IPS-18c (cell line): ENCODE results near the gene EMC10.

Experiments
- H3K4me3 ChIP-seq: 2 replicates; pipeline ENCODE4 v1.7.0; 2013; ENCODE audit warnings: low read depth, mild to moderate bottlenecking, low read length, moderate library complexity; ENCODE audit not compliant: insufficient read depth
- H3K9me3 ChIP-seq: one replicate; pipeline ENCODE4 v1.6.1; 2013; ENCODE audit warnings: mild to moderate bottlenecking, low read length, moderate library complexity; ENCODE audit not compliant: control insufficient read depth, insufficient read depth

EMC10 gene

DNA sequence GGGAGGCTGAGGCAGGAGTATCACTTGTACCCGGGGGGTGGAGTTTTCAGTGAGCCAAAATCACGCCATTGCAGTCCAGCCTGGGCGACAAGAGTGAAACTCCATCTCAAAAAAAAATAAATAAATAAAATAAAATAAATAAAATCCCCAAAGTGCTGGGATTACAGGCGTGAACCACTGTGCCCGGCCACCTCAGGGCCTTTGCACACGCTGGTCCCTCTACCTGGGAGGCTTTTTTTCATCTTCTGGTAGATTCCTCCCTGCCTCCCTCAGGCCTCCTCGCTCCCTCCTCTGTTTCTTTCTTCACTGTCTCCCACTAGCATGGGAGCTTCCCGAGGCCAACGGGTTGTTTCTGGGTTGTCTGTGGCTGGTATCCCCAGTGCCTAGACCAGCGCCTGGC, 28.6 kb upstream of the EMC10 start:
- no peak overlapping the region for H3K4me3 ChIP-seq
- peaks cover 2% of the 10 kb centered on the region for H3K9me3 ChIP-seq

DNA sequence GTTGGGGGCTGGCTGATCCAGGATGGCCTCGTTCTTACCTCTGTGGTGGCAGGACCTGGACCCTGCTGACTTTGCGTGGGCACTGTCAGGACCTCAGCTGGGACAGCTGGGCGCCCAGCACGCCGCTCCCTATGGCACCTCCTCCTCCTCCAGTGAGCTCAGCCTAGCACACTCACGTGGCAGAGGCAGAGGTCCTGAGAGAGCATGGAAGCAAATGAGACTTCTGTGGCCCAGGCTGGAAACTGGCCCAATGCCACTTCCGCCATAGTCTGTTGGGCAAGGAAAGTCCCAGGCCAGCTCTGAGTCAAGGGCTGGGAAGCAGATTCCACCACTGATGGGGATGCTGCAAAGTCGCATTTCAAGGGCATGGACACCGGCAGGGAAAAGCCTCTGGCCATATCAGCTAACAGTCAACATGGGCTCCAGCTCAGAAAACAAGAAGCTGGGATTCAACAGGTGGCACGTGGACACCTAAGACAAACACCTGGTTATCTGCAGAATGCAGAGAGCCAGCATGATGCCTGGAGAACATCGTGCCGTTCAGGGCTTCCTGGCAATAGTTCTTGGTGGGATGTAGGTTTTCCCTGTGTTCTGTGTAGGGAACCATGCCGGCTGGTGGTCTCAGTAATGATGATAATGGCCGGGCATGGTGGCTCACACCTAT, 26.9 kb upstream of the EMC10 start:
- H3K4me3 ChIP-seq = no peak overlapping the region
- H3K9me3 ChIP-seq = peaks cover 2% of the 10 kb centered on the region

DNA sequence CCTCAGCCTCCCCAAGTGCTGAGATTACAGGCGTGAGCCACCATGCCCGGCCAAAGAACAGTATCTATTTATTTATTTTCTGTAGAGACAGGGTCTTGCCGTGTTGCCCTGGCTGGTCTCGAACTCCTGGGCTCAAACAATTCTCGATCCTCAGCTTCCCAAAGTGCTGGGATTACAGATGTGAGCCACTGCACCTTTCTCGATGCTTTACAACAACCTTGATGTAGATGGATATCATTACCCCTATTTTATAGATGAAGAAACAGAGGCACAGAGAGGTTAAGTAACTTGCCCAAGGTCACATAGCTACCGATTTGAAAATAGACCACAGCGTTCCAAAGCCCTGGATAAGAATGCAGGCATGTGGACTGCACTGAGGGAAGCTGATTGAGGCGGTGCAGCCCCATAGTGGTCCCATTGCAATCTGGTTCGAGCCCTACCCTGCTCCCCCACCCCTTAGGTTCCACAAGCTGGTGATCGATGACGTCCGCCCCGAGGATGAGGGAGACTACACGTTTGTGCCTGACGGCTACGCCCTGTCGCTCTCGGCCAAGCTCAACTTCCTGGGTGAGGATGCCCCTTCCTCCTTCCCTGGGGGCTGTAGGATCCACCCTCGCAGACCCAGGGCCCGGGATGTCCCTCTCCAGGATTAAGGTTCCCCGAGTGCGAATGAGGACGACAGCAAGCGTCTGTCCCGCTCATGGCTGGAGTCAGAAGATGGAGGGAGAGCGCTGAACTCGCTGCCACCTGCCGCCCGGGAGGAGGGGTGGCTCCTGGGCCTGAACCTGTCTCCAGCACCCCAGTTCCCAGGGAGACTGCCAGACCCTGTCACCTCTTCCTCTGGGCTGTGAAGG, 25.7 kb upstream of the EMC10 start:
- H3K9me3 ChIP-seq = peaks cover 2% of the 10 kb centered on the region
- H3K4me3 ChIP-seq = no peak overlapping the region

DNA sequence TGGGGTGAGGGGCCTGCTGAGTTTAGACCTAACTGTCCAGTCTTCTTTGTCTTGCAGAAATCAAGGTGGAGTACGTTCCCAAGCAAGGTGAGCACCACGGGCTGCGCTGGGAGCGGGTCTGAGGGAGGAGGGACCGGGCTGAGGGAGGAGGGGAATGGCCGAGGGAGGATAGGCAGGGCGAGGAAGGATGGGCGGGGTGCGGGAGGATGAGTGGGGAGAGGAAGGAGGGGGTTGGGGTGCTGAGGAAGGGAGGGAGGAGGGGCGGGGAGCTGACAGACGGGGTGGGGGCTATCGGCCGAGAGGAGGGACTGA, 25.1 kb upstream of the EMC10 start:
- H3K4me3 ChIP-seq = no peak overlapping the region
- peaks cover 2% of the 10 kb centered on the region for H3K9me3 ChIP-seq

DNA sequence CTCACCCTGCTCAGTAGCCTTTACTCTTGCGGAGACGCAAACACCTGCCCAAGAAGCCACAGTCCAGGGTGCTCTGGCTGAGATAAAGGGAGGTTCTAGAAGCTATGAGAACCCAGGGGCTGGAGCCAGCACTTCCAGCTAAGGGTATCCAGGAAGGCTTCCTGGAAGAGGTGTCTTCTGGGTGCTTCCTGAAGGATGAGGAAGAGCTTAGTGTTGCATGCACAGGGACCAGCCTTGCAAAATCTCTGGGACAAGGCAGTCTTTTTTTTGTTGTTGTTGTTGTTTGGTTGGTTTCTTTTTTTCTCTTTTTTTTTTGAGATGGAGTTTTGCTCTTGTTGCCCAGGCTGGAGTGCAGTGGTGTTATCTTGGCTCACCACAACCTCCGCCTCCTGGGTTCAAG, 23.1 kb upstream of the EMC10 start:
- Histone ChIP-seq H3K9me3 (no peaks in the 10 kb centered on the region), H3K4me3 (no peak overlapping the region)

DNA sequence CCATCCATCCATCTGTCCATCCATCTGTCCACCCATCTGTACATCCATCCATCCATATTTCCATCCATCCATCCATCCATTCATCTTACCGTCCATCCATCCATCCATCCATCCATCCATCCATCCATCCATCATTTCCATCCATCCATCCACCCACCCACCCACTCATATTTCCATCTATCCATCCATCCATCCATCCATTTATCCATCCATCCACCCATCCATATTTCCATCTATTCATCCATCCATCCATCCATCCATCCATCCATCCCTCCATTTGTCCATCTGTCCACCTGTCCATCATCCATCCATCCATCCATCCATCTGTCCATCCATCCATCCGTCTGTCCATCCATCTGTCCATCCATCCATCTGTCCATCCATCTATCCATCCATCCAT, 20.3 kb upstream of the EMC10 start:
- Histone ChIP-seq H3K4me3 (no peak overlapping the region), H3K9me3 (no peaks in the 10 kb centered on the region)

DNA sequence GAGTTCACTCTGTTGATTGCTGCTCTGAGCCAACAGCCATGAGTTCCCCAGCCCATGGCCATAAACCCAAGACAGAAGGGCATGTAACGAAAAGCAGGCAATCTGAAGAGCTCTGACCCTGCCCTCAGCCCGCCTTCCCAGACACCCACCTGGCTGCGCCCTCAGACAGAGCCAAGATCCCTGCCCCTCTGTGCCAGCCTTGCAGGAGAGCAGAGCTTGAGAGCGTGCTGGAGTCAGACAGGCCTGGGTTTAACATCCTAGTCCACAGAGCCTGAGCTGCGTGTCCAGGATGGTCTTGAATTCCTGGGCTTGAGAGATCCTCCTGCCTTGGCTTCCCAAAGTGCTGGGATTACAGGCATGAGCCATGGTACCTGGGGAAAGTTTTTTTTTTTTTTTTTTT, 19.0 kb upstream of the EMC10 start:
- no peaks in the 10 kb centered on the region for H3K9me3 ChIP-seq
- no peak overlapping the region for H3K4me3 ChIP-seq

DNA sequence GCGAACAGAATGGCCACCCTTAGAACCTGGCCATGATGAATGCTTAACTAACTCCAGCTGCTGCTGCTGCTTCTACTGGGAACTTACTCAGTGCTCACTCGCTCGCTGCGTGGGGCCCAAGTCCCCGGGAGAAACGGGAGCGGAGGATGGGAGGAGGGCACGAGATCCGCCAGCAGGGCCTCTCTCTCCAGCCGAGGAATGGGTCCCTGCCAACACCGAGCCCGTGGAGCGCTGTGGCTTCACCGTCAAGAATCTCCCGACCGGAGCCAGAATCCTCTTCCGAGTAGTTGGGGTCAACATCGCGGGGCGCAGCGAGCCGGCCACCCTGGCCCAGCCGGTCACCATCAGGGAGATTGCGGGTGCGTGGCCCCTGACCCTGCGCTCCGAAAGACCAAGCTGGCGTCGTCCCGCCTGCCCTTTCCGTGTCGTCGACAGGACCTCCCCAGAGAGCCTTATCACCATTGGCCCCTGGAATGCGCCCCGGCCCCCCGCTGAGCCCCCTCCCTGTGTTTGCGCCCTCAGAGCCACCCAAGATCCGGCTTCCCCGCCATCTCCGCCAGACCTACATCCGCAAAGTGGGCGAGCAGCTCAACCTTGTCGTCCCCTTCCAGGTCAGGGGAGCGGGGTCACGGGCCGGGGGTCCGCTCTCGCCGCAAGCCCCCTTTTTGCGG, 17.8 kb upstream of the EMC10 start:
- H3K4me3 ChIP-seq = no peak overlapping the region

DNA sequence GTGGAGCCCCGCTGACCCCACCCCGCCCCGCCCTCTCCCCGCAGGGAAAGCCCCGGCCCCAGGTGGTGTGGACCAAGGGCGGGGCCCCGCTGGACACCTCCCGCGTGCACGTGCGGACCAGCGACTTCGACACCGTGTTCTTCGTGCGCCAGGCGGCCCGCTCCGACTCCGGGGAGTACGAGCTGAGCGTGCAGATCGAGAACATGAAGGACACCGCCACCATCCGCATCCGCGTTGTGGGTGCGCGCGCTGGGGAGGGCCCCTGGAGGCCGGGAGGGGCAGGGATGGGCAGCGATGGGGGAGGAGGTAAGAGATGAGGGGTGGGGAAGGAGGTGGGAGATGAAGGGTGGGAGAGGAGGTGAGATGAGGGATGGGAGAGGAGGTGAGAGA, 17.2 kb upstream of the EMC10 start:
- H3K9me3 ChIP-seq = no peaks in the 10 kb centered on the region
- no peak overlapping the region for H3K4me3 ChIP-seq

More for the DNA sequence above, 17.8 kb upstream of the EMC10 start:
- no peaks in the 10 kb centered on the region for H3K9me3 ChIP-seq

DNA sequence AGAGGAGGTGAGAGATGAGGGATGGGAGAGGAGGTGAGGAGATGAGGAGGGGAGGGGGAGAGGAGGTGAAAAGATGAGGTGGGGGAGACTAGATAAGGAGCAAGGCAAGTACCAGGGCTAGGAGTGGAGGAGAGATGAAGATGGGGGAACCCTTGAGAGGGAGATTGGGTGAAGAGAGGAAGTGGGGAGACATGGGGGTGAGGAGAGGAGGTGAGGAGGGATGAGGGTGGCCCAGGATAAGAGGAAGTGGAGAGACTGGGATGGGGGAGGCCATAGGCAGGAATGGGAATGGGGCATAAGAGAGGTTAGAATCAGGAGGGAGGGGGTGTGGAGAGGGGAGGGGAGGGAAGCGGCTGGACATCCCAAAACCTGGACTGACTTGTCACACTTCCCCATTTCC, 16.7 kb upstream of the EMC10 start:
- Histone ChIP-seq H3K4me3 (no peak overlapping the region), H3K9me3 (no peaks in the 10 kb centered on the region)

DNA sequence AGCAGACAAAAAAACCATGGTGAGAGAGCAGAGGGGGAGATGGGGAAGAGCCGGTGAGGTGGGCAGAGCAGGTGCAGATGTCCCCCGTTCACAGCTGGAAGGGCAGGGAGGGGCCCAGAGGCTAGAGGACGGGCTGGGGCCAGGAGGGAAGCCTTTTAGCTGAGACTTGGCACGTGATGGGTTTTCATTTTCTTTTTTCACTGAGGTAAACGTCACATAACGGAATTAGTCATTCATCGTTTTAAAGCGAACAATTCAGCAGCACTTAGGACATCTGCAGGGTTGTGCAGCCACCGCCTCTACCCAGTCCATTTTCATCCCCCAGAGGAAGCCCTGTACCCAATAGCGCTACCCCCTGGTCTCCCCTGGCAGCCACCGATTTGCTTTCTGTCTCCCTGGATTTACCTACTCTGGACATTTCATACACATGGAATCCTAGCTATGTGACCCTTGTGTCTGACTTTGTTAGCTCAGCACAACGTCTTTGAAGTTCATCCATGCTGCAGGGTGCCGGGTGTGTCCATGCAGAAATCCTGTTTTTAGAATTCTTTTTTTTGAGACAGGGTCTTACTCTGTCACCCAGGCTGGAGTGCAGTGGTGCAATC, 16.0 kb upstream of the EMC10 start:
- Histone ChIP-seq H3K9me3 (no peaks in the 10 kb centered on the region), H3K4me3 (no peak overlapping the region)

DNA sequence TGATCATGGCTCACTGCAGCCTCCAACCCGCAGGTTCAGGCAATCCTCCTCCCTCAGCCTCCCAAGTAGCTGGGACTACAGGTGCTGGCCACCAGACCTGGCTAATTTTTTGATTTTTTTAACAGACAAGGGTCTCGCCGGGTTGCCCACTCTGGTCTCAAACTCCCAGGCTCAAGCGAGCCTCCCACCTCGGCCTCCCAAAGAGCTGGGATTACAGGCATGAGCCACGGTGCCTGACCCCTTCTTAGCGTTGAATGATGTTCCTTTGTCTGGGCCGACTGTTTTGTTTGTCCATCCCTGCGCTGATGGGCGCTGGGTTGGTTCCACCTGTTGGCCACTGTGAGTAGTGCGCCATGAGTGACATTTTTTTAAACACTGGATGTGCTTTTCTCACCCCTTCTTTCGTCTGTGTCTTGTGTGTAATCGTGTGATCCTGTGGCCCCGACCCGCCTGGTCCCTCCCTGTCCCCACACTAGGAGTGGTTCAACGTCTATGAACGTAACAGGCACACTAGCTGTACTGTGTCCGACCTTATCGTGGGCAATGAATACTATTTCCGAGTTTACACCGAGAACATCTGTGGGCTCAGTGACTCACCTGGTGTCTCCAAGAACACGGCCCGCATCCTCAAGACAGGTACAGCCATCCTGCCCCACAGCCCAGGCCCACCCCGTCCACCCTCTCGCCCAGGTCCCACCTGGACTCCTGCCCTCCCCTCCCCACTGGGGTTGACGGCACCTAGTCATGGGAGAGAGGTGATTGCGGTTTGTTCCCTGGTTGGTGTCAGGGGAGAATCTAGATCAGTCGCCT, 15.0 kb upstream of the EMC10 start:
- Histone ChIP-seq H3K4me3 (no peak overlapping the region), H3K9me3 (no peaks in the 10 kb centered on the region)

DNA sequence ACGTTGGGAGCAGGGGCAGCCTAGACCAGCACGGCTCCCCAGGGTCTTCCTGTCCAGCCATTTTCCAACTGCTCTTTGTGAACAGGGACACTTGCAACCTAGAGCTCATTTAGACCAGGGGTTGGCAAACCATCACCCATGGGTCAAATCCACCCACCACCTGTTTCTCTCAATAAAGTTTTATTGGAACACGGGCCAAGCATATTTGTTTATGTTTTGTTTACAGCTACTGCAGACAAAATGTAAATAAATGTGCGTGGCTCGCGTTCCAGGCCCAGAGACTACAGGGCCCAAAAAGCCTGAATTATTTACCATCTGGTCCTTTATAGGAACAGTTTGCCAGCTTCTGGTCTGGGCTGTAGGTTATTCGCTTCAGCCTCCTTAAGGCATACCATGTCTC, 13.3 kb upstream of the EMC10 start:
- Histone ChIP-seq H3K4me3 (no peak overlapping the region), H3K9me3 (no peaks in the 10 kb centered on the region)

DNA sequence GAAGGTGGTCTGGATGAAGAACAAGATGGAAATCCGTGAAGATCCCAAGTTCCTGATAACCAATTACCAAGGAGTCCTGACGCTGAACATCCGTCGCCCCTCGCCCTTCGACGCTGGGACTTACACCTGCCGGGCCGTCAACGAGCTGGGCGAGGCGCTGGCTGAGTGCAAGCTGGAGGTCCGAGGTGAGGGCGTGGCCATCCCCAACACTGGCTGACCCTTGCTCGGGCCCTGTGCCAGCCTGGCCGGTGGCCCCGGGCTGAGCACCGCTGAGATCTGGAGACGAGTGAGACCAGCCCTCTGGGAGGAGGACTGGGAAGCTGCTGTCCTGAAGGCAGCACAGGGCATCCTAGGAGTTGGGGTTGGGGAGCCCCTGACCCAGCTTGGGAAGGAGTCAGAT, 12.0 kb upstream of the EMC10 start:
- Histone ChIP-seq H3K4me3 (no peak overlapping the region; the same call in 1 of the 2 replicates), H3K9me3 (no peaks in the 10 kb centered on the region)

DNA sequence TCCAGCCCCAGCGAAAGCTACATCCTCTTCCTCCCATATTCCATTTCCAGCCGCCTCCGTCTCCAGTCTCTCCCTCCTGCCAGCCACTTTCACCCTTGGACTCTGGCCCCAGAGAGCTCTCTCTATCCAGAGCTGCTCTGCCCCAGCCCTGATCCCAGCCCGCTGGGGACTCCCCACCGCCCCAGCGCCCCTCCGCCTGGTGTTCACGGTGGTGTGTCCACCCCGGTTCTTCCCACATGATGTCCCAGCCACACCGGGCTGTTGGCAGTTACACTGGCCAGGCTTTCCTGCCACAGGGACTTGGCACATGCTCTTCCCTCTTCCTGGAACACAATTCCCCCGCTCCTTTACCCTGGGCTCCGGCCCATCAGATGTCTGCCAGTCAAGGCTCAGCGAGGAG, 11.3 kb upstream of the EMC10 start:
- no peaks in the 10 kb centered on the region for H3K9me3 ChIP-seq

DNA sequence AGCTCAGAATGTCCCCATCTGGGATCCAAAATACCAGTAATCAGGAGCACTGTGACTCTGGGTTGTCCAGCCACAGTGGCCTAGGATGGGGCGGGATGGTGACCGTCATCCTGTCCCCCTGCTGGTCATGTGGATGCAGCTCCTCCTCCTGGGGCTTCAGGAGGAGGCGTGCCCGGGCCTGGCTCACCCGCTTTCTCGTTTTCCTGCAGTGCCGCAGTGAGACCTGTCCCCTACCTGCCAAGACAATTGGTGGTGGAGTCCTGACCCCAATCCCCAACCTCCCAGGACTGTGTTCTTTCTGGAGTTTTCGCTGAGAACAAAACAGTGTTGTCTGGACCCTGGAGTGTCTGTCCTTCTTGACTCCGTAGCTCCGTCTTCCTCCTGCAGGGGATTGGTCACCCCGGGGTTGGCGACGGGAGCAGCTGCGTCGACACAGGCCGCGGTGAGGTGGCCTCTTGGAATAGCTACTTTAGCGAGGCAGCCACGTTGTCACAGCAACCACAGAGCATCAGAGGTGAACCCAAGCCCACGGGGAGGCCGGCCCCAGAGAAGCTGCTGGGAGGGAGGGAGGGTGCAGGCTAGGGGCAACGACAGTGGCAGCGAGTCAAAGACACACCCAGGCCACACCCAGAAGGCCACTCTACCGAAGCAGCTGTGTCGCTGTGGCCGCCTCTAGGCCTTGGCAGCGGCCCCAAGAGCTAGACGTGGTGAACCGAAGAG, 10.2 kb upstream of the EMC10 start:
- no peaks in the 10 kb centered on the region for H3K9me3 ChIP-seq
- no peak overlapping the region for H3K4me3 ChIP-seq

More for the DNA sequence above, 11.3 kb upstream of the EMC10 start:
- no peak overlapping the region for H3K4me3 ChIP-seq

DNA sequence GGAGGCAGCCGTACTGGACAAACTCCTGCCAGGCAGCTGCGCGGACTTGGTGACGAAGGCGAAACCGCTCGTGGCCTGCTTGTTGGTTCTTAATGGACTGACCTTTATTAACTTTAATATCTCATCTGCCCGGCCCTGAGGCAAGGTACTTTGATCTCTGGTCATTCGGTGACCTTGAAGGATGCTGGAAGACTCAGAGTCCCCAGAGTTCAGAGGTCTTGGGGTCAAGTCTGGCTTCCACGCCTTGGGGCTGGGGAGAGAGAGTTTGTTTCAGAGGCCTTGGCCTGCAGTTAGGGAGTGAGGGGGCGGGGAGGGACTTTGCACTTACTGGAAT, 9.6 kb upstream of the EMC10 start:
- Histone ChIP-seq H3K4me3 (no peak overlapping the region), H3K9me3 (no peaks in the 10 kb centered on the region)
